Fibroblast of skin of scalp (primary cell): Measurements from ENCODE around the gene ASB2.

Source experiments
- DNase-seq: peaks from one replicate; pipeline ENCODE4 v3.0.0-alpha.2; 2013

The ASB2 gene

GRCh38 chr14:93898081-93898611, 78.2 kb downstream of the ASB2 start:
- no peak for DNase-seq

- no peak for DNase-seq
Measured at GRCh38 chr14:93897476-93897845, 78.9 kb downstream of the ASB2 start.

DNA sequence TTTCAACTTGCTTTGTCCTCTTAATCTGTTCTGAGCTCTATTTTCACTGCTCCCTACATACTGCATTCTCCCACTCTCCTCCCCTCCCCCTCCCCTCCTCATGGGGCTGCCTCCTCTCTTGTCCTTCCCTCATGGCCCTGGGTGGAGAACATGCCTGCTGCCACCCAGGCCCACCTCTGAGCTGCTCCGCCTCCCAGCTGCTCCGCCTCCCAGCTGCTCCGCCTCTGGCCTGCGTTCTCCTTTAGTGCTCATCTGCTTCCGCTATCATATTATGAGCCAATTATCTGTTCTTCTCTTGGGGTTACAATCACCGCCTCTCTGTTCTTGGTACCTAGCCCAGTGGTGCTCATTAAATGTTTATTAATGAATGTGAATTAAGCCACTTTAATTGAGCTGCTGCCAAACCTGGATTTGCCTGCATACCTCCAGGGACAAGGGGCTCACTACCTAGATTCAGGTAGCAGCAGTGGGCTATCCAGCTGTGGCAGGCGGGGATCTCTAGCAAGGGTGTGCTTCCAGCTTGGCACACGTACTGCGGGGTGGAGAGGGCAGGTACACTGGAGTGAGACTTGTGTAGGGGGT, 81.3 kb downstream of the ASB2 start:
- no peak for DNase-seq

DNA sequence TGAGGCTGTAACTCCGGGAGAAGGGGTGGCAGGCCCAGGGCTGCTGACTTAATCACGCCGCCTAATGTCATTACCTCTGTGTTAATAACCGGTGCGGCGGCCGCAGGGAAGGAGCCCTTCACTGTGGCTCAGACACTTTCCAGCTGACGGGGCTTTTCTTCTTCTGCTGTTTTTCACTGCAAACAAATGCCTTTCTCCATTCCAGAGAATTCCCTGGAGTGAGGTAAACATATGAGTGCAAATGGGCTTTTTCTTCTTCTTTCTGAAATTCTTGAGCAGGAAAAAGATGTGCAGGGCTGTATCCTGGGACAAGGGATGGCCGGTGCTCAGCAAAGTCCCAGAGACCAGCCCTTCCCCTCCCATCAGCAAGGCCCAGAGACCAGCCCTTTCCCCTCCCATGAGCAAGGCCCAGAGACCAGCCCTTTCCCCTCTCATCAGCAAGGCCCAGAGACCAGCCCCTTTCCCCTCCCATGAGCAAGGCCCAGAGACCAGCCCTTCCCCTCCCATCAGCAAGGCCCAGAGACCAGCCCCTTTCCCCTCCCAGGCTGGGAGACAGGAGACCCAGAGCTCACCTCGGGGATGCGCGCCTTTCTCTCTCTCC, 82.6 kb downstream of the ASB2 start:
- peak; percentile 7 for DNase-seq

GRCh38 chr14:93892923-93893558, 83.3 kb downstream of the ASB2 start:
- DNase-seq = peak; percentile 60

DNA sequence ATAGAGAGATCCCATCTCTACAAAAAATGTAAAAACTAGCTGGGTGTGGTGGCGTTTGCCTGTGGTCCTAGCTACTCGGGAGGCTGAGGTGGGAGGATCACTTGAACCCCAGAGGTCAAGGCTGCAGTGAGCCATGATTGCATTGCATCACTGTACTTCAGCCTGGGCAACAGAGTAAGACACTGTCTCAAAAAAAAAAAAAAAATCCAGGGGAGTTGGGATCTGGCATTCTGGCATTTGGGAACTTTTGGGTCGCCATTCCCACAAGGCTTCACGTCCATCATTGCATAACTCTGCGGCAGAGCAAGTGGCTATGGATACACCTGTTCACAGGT, 83.9 kb downstream of the ASB2 start:
- DNase-seq = no peak

DNA sequence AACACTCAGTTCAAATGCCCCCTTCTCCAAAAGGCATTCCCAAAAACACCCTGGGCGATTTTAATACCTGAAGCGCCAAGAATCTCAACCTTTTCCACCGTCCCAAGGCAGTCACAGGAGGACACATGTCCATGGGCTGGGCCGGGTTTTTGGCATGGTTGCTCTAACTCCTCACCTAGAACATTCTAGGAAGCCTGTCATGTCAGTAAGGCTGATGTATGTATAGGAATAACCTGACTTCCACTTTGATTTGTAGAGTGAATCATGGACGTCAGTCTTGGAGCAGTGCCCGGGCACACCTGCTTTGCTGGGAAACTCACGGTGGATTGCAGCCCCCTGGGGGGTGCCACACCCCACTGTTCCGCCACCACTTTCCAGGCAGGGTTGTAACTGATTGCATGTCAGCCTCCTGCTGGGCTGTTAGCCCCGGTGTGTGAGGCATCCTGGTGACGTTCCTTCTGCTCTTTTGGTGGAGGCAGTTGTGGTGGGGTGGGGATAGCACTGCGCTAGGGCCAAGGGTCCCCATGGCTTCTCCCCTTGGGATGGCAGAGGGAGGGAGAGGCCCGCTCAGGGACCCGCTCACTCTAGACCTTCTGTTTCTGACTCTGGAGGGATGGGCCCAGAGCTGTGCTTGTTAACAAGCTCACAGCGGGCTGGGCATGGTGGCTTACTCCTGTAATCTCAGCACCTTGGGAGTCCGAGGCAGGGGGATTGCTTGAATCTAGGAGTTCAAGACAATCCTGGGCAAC, 84.4 kb downstream of the ASB2 start:
- no peak for DNase-seq

- no peak for DNase-seq
Measured at GRCh38 chr14:93889739-93890483, 86.5 kb downstream of the ASB2 start.

DNA sequence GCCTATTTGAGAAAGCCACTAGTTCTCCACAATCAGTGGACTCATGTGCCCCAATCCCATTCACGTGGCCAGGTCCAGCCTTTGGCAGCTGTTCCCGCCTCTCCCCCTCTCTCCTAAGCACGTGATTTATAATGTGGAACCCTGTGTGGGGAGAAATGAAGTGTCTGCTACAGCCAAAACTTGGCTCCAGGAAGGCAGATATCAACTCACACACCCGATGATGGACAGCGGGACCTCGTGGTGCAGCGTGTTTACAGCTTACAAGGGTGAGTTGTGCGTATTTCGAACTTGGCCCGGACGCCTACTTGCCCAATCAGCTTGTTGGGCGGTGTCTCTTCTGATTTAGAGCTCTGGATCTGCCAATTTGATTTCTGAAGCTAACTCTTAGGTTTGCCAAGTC, 87.4 kb downstream of the ASB2 start:
- DNase-seq = no peak

GRCh38 chr14:93884950-93885349, 91.4 kb downstream of the ASB2 start:
- DNase-seq = no peak
